Erythroblast (primary cell): ENCODE measurements around the gene PLCL2.

Experiments
- GATA1 ChIP-seq: IDR thresholded peaks from 2 replicates; pipeline ENCODE4 v1.6.1; 2011; ENCODE audit warnings: low read depth, mild to moderate bottlenecking, control low read depth, low read length, moderate library complexity
- POLR2A ChIP-seq: IDR thresholded peaks from 2 replicates; pipeline ENCODE4 v1.6.1; 2011; ENCODE audit warnings: mild to moderate bottlenecking, low read length

DNA sequence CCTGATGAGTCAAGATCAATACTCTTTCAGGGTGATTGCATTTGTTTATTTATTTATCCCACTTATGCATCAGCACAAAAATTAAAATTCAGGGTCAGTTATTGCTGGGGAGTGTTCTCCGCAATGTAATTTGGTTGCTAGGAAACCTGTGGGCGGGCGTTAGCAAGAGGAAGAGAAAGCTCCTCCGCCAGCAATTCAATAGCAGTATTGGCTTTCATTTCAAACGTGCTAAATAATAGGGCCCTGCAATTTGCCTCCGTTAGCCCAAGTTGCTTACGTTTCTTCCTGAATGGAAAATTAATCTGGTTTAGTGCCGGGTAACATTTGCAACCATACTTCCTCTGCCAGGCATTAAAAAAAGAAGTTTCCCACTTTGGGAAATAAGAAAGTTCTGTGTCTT lies 35.5 kb upstream of the PLCL2 start:
- TF ChIP-seq POLR2A (no peak), GATA1 (no peak)
